Activated T-helper 2 cell treated with anti-CD3 and anti-CD28 coated beads, Interferon-gamma antibody, Interleukin-2, Interleukin-4, amounts not matched to agents 10 μg/mL and 5 μg/mL and 100 μg/mL, durations not matched to agents 14 hours and 24 hours and 36 hours (primary cell): ENCODE results near the gene VSIG2. TPM values are rescaled to one million over a fixed set of nuclear protein-coding genes. Genes with fewer than 3 reads are reported as not detected.
A peak's percentile ranks its signal among the peaks of the same experiment; 100 is the strongest.

ENCODE experiments used
- DNase-seq: peaks from one replicate; pipeline ENCODE4 v3.0.0; 2021; ENCODE audit warnings: low spot score
- H3K27ac Mint-ChIP-seq: one replicate; pipeline ENCODE4 v1.8.0; 2021; ENCODE audit warnings: mixed read lengths
- H3K27me3 Mint-ChIP-seq: one replicate; pipeline ENCODE4 v1.8.0; 2021; ENCODE audit warnings: low read depth, mixed read lengths
- H3K36me3 Mint-ChIP-seq: one replicate; pipeline ENCODE4 v1.8.0; 2021; ENCODE audit warnings: low read depth, mixed read lengths
- H3K4me1 Mint-ChIP-seq: one replicate; pipeline ENCODE4 v1.8.0; 2021; ENCODE audit warnings: low read depth, mixed read lengths
- H3K4me3 Mint-ChIP-seq: one replicate; pipeline ENCODE4 v1.8.0; 2021; ENCODE audit warnings: low read depth, mild to moderate bottlenecking, moderate library complexity, mixed read lengths
- H3K9me3 Mint-ChIP-seq: one replicate; pipeline ENCODE4 v1.8.0; 2021; ENCODE audit warnings: mixed read lengths
- intact Hi-C: fragments of 100-400 bp; cut with micrococcal nuclease; formaldehyde crosslinking; loops from one replicate; pipeline ENCODE4 v1.15.1; 2023
- total RNA-seq: library from RNA; stranded (reverse); gene quantifications from 2 replicates; pipeline ENCODE4 v1.2.3, GENCODE V29; 2022

VSIG2 gene
- total RNA-seq, 1 donor from 2014 or later = not detected

DNA sequence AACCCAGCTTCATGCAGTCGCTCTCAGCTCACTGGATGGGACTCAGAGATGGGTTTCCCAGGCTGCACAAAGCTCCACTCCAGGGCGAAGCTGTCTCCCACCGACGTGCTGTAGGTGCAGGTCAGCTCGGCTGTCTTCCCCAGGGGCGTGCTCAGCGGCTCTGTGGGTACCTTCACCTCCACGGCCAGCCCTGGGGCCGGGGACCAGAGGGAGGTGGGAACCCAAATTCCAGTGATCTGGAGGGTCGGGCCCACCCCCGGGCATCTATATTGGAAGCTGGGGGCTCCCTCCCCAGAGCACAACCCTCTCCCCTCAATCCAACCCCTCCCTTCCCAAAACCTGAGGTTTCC lies 689 bp downstream of the VSIG2 start:
- peaks cover 10% of the 10 kb centered on the region for H3K27me3 Mint-ChIP-seq
- no peak for DNase-seq
- intact Hi-C loops = no loop called here
- no peak overlapping the region for H3K4me3 Mint-ChIP-seq
- H3K36me3 Mint-ChIP-seq = no peaks in the 10 kb centered on the region
- H3K4me1 Mint-ChIP-seq = peaks cover 16% of the 10 kb centered on the region
- H3K27ac Mint-ChIP-seq = no peak overlapping the region
- no peaks in the 10 kb centered on the region for H3K9me3 Mint-ChIP-seq

DNA sequence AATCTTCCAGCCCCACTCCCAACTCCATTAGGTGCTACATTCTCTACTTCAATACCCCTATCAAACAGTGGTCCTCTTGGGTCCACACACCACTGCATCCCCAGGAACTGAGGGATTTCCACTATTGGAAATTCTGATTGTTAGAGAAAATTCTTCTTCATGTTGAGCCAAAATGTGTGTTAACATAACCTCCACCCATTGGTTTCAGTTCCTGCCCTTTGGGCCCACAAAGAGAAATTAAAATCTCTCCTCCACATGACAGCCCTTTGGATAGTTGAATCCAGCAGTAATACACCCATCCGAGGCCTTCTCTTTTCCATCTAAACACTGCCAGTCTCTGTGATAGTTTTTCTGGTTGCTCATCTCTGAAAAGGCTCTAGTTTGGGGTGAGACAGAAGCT lies 2.1 kb downstream of the VSIG2 start:
- no peaks in the 10 kb centered on the region for H3K36me3 Mint-ChIP-seq
- H3K27ac Mint-ChIP-seq = no peak overlapping the region
- H3K9me3 Mint-ChIP-seq = no peaks in the 10 kb centered on the region
- peaks cover 16% of the 10 kb centered on the region for H3K4me1 Mint-ChIP-seq
- H3K27me3 Mint-ChIP-seq = peaks cover 4% of the 10 kb centered on the region
- no peak overlapping the region for H3K4me3 Mint-ChIP-seq
- no peak for DNase-seq
- intact Hi-C loops = loop anchor here (5.0 to 10.0 kb wide), 2 partner anchors 127 to 1135 kb away; partner anchors contain the start of gene HYLS1

DNA sequence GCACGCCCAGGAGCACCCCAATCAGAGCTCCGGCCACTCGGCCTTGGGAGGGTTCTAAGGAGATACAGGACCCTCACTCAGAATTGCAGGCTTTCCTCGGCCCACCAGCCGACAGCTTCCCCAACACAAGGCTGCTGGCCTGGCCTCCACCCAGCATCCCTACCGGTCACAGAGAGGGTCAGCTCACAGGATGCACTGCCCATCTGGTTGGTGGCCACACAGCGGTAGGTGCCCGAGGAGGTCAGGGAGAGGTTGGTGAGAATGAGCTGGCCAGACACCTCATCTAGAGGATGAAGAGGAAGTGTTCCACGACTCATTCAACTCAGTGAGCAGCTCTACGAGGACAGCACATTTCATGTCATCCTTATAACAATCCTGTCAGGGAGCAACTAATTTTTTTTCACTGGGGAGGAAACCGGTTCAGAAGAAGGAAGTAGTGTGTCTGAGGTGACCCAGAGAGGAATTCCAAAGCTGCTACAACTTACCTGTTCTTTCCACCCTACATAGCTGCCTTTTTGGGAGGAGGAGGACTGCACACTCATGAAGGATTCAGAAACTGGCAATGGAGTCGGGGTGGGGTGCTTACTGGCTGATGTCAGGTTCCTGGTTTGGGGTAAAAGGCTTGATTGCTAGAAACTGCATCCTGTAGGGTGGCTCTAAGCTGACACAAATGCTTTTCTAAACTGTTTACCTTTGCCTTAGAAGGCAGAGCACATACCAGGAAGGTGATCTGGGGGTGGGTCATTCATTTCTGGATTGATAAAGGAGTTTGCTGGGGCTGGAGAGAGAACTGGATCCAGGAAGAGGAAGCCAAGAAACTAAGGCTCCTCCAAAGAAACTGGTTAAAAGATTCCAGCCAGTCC lies 3.3 kb downstream of the VSIG2 start:
- Mint-ChIP-seq H3K36me3 (no peaks in the 10 kb centered on the region), H3K4me3 (no peak overlapping the region), H3K27me3 (peaks cover 4% of the 10 kb centered on the region), H3K9me3 (no peaks in the 10 kb centered on the region), H3K4me1 (peaks cover 16% of the 10 kb centered on the region), H3K27ac (no peak overlapping the region)
- DNase-seq = no peak
- intact Hi-C loops = loop anchor here (5.0 to 10.0 kb wide), 2 partner anchors 129 to 1136 kb away; partner anchors contain the start of gene HYLS1

DNA sequence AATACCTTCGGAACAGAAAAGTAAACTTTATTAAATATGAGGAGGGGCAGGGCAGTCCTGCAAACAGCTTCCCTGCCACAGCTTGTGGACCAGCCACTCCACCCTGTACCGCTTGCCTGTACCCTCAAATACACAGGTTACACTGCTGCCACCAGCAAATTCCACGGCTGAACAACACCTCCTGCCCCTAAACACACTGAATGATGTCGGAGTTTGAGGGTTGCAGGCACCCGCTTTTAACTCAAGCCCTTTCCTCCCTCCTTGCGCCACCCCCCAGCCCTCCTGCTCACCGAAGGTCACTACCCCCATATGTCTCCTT lies 4.0 kb downstream of the VSIG2 start:
- H3K27me3 Mint-ChIP-seq = peaks cover 5% of the 10 kb centered on the region
- intact Hi-C loops = loop anchor here (5.0 to 10.0 kb wide), 2 partner anchors 129 to 1137 kb away; partner anchors contain the start of gene HYLS1
- no peak overlapping the region for H3K4me3 Mint-ChIP-seq
- DNase-seq = no peak
- no peaks in the 10 kb centered on the region for H3K9me3 Mint-ChIP-seq
- H3K4me1 Mint-ChIP-seq = peaks cover 16% of the 10 kb centered on the region
- H3K36me3 Mint-ChIP-seq = no peaks in the 10 kb centered on the region
- peak overlapping the region; percentile 28 for H3K27ac Mint-ChIP-seq

DNA sequence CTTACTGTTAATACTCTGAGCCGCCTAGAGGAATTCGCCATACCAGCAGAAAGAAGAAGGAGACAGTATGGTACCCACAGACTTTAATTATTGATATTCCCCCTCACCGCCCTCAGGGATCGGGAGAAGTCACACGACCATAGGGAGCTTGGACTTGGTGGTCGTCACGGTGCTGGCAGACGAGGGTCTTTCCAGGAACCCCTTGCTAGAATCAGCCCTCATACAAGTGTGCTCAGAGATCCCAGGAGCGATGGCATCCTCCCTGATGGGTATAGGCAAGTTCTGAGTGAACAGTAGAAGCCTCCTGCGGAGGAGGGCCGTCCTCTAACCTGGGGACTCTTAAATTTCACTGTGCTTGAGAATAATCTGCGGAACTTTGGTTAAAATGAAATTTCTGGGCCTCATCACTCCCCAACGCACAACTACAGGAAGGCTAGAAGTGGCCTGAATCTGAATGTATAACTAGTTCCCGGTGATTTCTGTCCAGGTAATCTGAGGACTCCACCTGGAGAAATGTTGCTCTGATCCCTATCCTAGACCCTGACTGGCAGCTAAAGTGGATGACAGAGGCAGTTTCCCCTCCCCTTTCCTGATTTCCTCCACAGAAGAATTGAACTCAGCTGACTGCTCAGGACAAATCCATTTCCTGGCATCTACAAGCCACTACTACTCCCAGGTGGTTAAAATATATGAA lies 4.5 kb downstream of the VSIG2 start:
- H3K36me3 Mint-ChIP-seq = no peaks in the 10 kb centered on the region
- H3K4me3 Mint-ChIP-seq = peak overlapping the region; percentile 95
- peaks cover 5% of the 10 kb centered on the region for H3K27me3 Mint-ChIP-seq
- H3K27ac Mint-ChIP-seq = no peak overlapping the region
- H3K9me3 Mint-ChIP-seq = no peaks in the 10 kb centered on the region
- no peak for DNase-seq
- peaks cover 14% of the 10 kb centered on the region for H3K4me1 Mint-ChIP-seq
- intact Hi-C loops = loop anchor here (1.0 to 10.0 kb wide), 5 partner anchors 11 to 1137 kb away; partner anchors contain the start of genes ESAM and HYLS1

DNA sequence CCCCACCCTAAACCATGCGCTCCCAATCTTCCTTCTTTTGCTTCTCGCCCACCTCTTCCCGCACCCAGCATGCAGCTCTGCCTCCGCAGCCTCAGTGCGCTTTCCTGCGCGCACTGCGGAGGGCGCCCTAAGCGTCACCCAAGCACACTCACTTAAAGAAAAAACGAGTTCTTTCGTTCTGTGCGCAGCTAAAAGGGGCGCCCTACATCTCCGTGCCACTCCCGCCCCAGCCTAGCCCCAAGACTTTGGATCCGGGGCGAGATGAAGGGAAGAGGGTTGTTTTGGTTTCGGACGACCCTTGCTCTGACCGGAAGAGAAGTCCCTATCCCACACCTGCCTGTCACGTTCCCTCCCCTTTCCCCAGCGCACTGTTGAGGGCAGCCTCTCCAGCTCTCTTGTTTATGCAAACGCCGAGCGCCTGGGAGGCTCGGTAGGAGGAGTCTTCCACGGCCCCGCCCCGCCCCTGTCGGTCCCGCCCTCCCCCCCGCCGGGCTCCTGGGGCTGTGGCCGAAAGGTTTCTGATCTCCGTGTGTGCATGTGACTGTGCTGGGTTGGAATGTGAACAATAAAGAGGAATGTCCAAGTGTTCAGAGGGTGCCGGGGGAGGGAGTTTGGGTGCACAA lies 5.3 kb downstream of the VSIG2 start:
- peaks cover 8% of the 10 kb centered on the region for H3K27me3 Mint-ChIP-seq
- peaks cover 14% of the 10 kb centered on the region for H3K4me1 Mint-ChIP-seq
- intact Hi-C loops = loop anchor here (1.0 to 10.0 kb wide), 6 partner anchors 12 to 1138 kb away; partner anchors contain the start of genes ESAM, HYLS1, SIAE and SPA17
- H3K36me3 Mint-ChIP-seq = no peaks in the 10 kb centered on the region
- peak overlapping the region; percentile 95 for H3K4me3 Mint-ChIP-seq
- peak; percentile 69 for DNase-seq
- H3K9me3 Mint-ChIP-seq = no peaks in the 10 kb centered on the region
- peak overlapping the region; percentile 94 for H3K27ac Mint-ChIP-seq

DNA sequence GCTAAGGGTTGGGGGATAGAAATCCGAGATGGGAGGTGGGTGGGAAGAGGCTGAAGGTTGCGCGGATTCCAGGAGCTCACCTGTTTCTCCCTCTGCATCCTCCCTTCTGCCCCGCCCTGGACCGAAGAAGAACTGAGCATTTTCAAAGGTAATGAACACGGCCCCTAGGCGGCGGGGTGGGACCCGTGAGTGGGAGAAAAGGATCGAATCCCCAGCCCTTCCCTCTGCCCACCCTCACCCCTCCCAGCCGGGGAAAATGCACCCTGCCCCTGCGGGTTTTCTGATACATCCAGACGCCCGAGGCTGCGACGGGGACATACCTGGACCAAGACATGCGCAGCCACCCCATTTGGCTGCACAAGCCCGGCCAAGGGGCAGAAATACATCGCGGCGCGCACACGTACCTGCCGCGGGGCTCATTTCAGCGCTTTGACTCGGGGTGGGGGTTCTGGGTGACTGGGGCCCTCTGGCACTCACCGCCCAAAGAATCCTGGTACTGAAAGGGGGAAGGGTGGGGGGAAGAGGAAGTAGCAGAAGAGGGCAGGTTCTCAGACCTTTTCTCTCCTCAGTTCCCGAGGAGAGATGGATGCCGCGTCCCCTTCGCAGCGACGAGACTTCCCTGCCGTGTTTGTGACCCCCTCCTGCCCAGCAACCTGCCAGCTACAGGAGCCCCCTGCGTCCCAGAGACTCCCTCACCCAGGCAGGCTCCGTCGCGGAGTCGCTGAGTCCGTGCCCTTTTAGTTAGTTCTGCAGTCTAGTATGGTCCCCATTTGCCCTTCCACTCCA lies 6.0 kb downstream of the VSIG2 start:
- no peaks in the 10 kb centered on the region for H3K36me3 Mint-ChIP-seq
- peaks cover 16% of the 10 kb centered on the region for H3K27me3 Mint-ChIP-seq
- DNase-seq = no peak
- intact Hi-C loops = loop anchor here (1.0 to 10.0 kb wide), 5 partner anchors 17 to 1139 kb away; partner anchors contain the start of genes ESAM, HYLS1, SIAE and SPA17
- peak overlapping the region; percentile 94 for H3K27ac Mint-ChIP-seq
- no peaks in the 10 kb centered on the region for H3K9me3 Mint-ChIP-seq
- H3K4me3 Mint-ChIP-seq = peak overlapping the region; percentile 95
- peaks cover 16% of the 10 kb centered on the region for H3K4me1 Mint-ChIP-seq

DNA sequence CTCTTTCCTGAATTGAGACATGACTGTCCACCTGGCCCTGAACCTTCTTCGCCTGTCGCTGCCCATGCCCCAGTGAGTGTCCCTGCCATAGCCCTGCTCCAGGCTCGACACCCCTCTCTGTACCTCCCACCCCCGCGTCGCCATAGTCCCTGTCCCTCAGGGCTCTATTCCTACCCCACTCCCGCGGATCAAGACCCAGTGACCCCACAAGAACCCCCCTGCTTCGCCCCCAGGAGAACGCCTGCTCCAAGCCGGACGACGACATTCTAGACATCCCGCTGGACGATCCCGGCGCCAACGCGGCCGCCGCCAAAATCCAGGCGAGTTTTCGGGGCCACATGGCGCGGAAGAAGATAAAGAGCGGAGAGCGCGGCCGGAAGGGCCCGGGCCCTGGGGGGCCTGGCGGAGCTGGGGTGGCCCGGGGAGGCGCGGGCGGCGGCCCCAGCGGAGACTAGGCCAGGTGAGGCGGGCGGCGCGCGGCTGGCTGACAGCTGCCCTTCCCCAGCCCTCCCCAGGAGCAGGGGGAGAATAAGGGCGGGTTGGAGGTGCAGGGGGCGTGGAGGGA lies 6.7 kb downstream of the VSIG2 start:
- no peak for DNase-seq
- Mint-ChIP-seq H3K27ac (no peak overlapping the region), H3K36me3 (no peaks in the 10 kb centered on the region), H3K4me3 (peak overlapping the region; percentile 48), H3K27me3 (peaks cover 22% of the 10 kb centered on the region), H3K9me3 (no peaks in the 10 kb centered on the region), H3K4me1 (peaks cover 19% of the 10 kb centered on the region)
- intact Hi-C loops = loop anchor here (5.0 to 10.0 kb wide), 2 partner anchors 132 to 1139 kb away; partner anchors contain the start of gene HYLS1

DNA sequence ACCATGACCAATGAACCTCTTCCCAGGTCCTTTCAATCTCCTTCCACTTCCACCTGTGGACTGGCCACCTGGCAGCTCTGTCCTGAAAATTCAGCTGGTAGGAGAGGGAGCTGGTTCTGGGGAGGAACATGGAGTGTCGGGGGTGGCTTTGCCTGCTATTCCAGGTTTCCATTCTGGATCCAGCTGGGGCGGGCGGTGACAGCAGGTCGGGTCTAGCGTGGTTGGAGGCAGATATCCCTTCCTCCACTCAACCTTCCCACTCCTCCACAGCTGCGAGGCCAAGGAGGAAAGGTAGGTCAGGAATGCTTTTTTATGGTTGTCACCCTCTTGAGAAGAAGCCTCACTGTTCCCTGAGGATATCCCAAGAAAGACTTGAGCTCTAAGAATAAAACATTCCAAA lies 9.0 kb downstream of the VSIG2 start:
- H3K4me1 Mint-ChIP-seq = peaks cover 22% of the 10 kb centered on the region
- peaks cover 32% of the 10 kb centered on the region for H3K27me3 Mint-ChIP-seq
- H3K36me3 Mint-ChIP-seq = no peaks in the 10 kb centered on the region
- no peak overlapping the region for H3K4me3 Mint-ChIP-seq
- intact Hi-C loops = loop anchor here (10.0 kb wide), 1 partner anchor 1142 kb away; the partner anchor contains the start of gene HYLS1
- no peak overlapping the region for H3K27ac Mint-ChIP-seq
- H3K9me3 Mint-ChIP-seq = no peaks in the 10 kb centered on the region
- DNase-seq = no peak

DNA sequence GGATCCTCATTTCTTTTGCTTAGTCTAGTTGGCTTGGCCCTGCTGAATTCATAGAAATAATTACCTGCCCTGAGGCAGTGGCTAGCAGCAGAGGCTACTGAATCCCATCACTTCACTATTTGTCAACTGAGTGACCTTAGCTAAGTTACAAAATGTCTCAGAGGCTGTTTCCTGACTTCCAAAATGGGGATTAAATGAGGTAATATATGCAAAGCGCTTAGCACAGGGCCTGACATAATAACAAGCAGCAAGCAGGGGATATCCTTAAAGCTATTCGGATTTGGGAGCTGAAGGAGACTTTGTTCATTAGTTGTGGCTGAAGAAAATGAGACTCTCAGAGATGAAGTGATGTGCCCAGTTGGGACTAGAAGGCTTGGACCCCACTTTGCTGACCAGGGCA lies 9.5 kb downstream of the VSIG2 start:
- Mint-ChIP-seq H3K4me3 (no peak overlapping the region), H3K27ac (no peak overlapping the region)

DNA sequence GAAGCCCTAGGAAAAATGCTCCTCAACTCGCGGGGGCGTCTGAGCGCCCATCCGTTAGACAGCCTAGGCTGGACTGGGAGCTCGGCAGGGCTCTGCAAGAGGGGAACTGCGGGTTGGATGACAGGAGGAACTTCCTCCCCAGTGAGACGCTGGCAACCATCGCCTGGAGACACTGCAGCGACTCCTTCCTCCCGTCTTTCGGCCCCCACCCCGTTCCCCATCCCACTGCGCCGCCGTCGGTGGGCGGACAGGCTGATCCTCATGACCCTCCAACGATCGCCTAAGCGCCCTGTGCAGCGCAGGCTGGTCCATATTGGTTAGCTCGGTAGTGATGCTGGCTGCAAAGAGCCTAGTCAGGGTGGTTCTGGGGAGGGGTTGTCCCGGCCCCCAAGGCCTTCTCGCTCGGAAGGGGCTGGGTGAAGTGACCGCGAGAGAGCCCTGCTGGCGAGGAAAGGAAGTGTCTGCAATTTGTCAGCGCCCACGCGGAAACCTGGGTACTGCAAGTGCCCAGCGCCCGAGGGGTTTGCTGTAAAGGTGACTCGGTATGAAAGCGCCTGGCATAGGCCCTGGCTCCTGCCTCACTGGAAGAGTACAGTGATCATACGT lies 11.7 kb downstream of the VSIG2 start:
- Mint-ChIP-seq H3K4me1 (peaks cover 14% of the 10 kb centered on the region), H3K27ac (no peak overlapping the region), H3K27me3 (peaks cover 46% of the 10 kb centered on the region), H3K4me3 (peak overlapping the region; percentile 72), H3K9me3 (no peaks in the 10 kb centered on the region), H3K36me3 (no peaks in the 10 kb centered on the region)
- no peak for DNase-seq
- intact Hi-C loops = loop anchor here (10.0 kb wide), 1 partner anchor 1144 kb away; the partner anchor contains the start of gene HYLS1

More for the DNA sequence above, 9.5 kb downstream of the VSIG2 start:
- no peaks in the 10 kb centered on the region for H3K36me3 Mint-ChIP-seq
- H3K9me3 Mint-ChIP-seq = no peaks in the 10 kb centered on the region
- no peak for DNase-seq
- peaks cover 22% of the 10 kb centered on the region for H3K4me1 Mint-ChIP-seq
- intact Hi-C loops = loop anchor here (10.0 kb wide), 1 partner anchor 1142 kb away; the partner anchor contains the start of gene HYLS1
- H3K27me3 Mint-ChIP-seq = peaks cover 32% of the 10 kb centered on the region
